Tibial nerve (tissue), 4 donors: ENCODE data around the gene WASHC4.

Experiments used
- CTCF ChIP-seq, 5 experiments: fragments of 200-600 bp in 3 of 5; fragments of 450-650 bp in 2 of 5; sonication (generic) in 3 of 5; IDR thresholded peaks; one replicate each; pipeline ENCODE4 v1.5.1; 2016 to 2019; ENCODE audit warnings: antibody characterized with exemption in 5 of 5, mild to moderate bottlenecking in 3 of 5, moderate library complexity in 2 of 5
- EP300 ChIP-seq, 2 donors: sonication (generic); formaldehyde crosslinking; IDR thresholded peaks; one replicate each; pipeline ENCODE4 v1.6.1; 2017; ENCODE audit warnings: antibody characterized with exemption in 2 of 2, mild to moderate bottlenecking in 1 of 2
- POLR2A ChIP-seq, 2 donors: fragments of 450-650 bp; IDR thresholded peaks; one replicate each; pipeline ENCODE4 v1.6.1; 2017; ENCODE audit warnings: antibody characterized with exemption in 2 of 2, mild to moderate bottlenecking in 2 of 2, moderate library complexity in 2 of 2

DNA sequence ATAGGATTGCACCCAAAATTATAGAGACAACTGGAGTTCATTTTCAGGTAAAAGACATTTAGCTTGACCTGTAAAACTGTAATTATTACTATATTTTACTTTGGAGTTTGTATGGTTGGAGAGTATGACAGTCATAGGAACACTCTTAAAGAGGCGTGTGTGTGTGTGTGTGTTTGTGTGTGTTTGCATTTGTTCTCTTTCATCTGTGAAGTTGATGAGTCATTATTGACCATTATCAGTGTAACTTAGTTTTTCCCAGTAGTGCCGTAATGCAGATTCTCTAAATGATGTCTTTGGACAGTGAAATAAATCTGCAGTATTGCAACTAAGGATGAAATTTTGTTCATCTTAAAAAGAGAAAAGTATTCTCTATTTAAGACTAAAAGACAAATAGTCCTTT, 13.0 kb downstream of the WASHC4 start:
- TF ChIP-seq CTCF (IDR thresholded peaks at IDR 0.05) (no peak), POLR2A (IDR thresholded peaks at IDR 0.05) (no peak), EP300 (IDR thresholded peaks at IDR 0.05) (no peak)
